Stomach (tissue), 4 donors: ENCODE data around the gene TRIM10.

Experiments
- EP300 ChIP-seq: sonication (generic); formaldehyde crosslinking; IDR thresholded peaks from one replicate; pipeline ENCODE4 v1.6.1; 2017; ENCODE audit warnings: antibody characterized with exemption
- POLR2A ChIP-seq, 4 donors: fragments of 450-650 bp; IDR thresholded peaks; one replicate each; pipeline ENCODE4 v1.6.1; 2016; ENCODE audit warnings: antibody characterized with exemption in 4 of 4, control low read depth in 2 of 4, mild to moderate bottlenecking in 1 of 4, moderate library complexity in 1 of 4
- TF ChIP-seq, protein P1 (sequence below), 7 experiments: fragments of 450-650 bp in 4 of 7; fragments of 200-600 bp in 3 of 7; sonication (generic) in 3 of 7; IDR thresholded peaks; one replicate each; pipeline ENCODE4 v1.5.1; 2016 to 2019; ENCODE audit warnings: antibody characterized with exemption in 7 of 7, control low read depth in 2 of 7, mild to moderate bottlenecking in 1 of 7

GRCh38 chr6:30152016-30152673 is 8.9 kb downstream of the TRIM10 start:
- TF ChIP-seq, protein P1, sequence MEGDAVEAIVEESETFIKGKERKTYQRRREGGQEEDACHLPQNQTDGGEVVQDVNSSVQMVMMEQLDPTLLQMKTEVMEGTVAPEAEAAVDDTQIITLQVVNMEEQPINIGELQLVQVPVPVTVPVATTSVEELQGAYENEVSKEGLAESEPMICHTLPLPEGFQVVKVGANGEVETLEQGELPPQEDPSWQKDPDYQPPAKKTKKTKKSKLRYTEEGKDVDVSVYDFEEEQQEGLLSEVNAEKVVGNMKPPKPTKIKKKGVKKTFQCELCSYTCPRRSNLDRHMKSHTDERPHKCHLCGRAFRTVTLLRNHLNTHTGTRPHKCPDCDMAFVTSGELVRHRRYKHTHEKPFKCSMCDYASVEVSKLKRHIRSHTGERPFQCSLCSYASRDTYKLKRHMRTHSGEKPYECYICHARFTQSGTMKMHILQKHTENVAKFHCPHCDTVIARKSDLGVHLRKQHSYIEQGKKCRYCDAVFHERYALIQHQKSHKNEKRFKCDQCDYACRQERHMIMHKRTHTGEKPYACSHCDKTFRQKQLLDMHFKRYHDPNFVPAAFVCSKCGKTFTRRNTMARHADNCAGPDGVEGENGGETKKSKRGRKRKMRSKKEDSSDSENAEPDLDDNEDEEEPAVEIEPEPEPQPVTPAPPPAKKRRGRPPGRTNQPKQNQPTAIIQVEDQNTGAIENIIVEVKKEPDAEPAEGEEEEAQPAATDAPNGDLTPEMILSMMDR (IDR thresholded peaks at IDR 0.05) = no peak
- no peak for TF ChIP-seq POLR2A (IDR thresholded peaks at IDR 0.05)
- TF ChIP-seq EP300 = no peak
